ENCODE results near the gene SIPA1L3. TPM values are rescaled to one million over a fixed set of nuclear protein-coding genes. Genes with fewer than 3 reads are reported as not detected.

SIPA1L3 gene
- total RNA-seq, 1 experiment from 2014 or later: 19.9 TPM

DNA sequence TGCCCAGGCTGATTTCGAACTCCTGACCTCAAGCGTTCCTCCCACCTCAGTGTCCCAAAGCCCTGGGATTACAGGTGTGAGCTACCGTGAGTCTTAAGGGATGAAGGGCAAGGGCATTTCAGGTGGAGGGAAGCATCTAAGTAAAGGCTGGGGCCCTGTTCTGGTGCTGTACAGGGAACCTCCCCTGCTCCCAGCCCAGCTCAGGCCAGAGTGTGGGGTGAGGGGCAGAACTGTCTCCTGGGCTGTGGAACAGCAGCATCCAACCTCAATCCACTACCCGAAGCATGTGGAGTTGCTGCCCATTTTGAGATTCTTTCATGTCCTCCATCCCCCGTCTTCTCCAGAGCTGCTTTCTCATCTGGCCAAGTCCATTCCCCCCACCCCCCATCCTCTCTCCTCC lies 105.3 kb downstream of the SIPA1L3 start:
- no peak overlapping the region for H3K4me3 ChIP-seq (ENCODE audit: low read depth, low read length, poor library complexity, severe bottlenecking)
- H3K4me1 ChIP-seq (ENCODE audit: insufficient read depth, low read length, poor library complexity, severe bottlenecking): no peaks in the 10 kb centered on the region
- TF ChIP-seq, protein P1, sequence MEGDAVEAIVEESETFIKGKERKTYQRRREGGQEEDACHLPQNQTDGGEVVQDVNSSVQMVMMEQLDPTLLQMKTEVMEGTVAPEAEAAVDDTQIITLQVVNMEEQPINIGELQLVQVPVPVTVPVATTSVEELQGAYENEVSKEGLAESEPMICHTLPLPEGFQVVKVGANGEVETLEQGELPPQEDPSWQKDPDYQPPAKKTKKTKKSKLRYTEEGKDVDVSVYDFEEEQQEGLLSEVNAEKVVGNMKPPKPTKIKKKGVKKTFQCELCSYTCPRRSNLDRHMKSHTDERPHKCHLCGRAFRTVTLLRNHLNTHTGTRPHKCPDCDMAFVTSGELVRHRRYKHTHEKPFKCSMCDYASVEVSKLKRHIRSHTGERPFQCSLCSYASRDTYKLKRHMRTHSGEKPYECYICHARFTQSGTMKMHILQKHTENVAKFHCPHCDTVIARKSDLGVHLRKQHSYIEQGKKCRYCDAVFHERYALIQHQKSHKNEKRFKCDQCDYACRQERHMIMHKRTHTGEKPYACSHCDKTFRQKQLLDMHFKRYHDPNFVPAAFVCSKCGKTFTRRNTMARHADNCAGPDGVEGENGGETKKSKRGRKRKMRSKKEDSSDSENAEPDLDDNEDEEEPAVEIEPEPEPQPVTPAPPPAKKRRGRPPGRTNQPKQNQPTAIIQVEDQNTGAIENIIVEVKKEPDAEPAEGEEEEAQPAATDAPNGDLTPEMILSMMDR (conservative IDR thresholded peaks at IDR 0.05; ENCODE audit: low read depth, low read length): no peak
- TF ChIP-seq EZH2 (IDR thresholded peaks at IDR 0.05; ENCODE audit: borderline replicate concordance, low read depth, low read length, poor library complexity, severe bottlenecking): no peak
- DNase-seq (ENCODE audit: low spot score): no peak
- H3K27me3 ChIP-seq (replicated peaks; ENCODE audit: insufficient read depth, low read depth, low read length, poor library complexity): no peaks in the 10 kb centered on the region
- intact Hi-C loops (cut with micrococcal nuclease; ENCODE audit: unreplicated experiment): no loop called here
- BruUV-seq (replicated peaks): no TSS peak
- ChIA-PET CTCF (no interaction called here), POLR2A (ENCODE audit: low non-redundant PET) (no interaction called here)
- no peak overlapping the region for H3K27ac ChIP-seq (ENCODE audit: low read depth, low read length, poor library complexity, severe bottlenecking)
- H3K9me3 ChIP-seq (ENCODE audit: low read depth, low read length, poor library complexity, severe bottlenecking): no peaks in the 10 kb centered on the region
- H3K36me3 ChIP-seq (ENCODE audit: insufficient read depth, low read length, poor library complexity, severe bottlenecking): no peaks in the 10 kb centered on the region

DNA sequence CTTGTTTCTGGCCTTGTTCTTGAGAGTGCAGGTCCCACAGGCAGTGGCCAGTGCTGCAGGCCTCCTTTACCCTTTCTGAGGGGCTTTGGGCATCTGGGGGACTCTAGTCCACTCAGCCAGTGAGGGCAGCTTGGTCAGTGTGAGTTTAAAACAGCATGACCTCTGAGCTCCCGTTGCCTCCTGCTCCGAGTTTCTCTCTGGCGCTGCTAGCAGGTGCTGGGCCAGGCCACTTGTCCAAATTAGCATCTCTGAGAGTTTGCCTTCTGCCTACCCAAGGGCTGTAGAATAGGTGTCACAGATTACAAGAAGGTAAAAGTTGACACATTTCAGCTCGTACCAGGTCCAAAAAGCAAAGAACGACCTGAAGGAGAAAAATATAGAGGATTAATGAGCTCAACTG lies 105.9 kb downstream of the SIPA1L3 start:
- Histone ChIP-seq H3K4me1 (ENCODE audit: insufficient read depth, low read length, poor library complexity, severe bottlenecking) (no peaks in the 10 kb centered on the region), H3K27ac (ENCODE audit: low read depth, low read length, poor library complexity, severe bottlenecking) (no peak overlapping the region), H3K9me3 (ENCODE audit: low read depth, low read length, poor library complexity, severe bottlenecking) (no peaks in the 10 kb centered on the region), H3K27me3 (replicated peaks; ENCODE audit: insufficient read depth, low read depth, low read length, poor library complexity) (no peaks in the 10 kb centered on the region), H3K4me3 (ENCODE audit: low read depth, low read length, poor library complexity, severe bottlenecking) (no peak overlapping the region), H3K36me3 (ENCODE audit: insufficient read depth, low read length, poor library complexity, severe bottlenecking) (no peaks in the 10 kb centered on the region)
- ChIA-PET CTCF (no interaction called here), POLR2A (ENCODE audit: low non-redundant PET) (no interaction called here)
- intact Hi-C loops (cut with micrococcal nuclease; ENCODE audit: unreplicated experiment): no loop called here
- TF ChIP-seq, protein P1 (conservative IDR thresholded peaks at IDR 0.05; ENCODE audit: low read depth, low read length): no peak
- no peak for TF ChIP-seq EZH2 (IDR thresholded peaks at IDR 0.05; ENCODE audit: borderline replicate concordance, low read depth, low read length, poor library complexity, severe bottlenecking)
- no peak for DNase-seq (ENCODE audit: low spot score)
- no TSS peak for BruUV-seq (replicated peaks)

DNA sequence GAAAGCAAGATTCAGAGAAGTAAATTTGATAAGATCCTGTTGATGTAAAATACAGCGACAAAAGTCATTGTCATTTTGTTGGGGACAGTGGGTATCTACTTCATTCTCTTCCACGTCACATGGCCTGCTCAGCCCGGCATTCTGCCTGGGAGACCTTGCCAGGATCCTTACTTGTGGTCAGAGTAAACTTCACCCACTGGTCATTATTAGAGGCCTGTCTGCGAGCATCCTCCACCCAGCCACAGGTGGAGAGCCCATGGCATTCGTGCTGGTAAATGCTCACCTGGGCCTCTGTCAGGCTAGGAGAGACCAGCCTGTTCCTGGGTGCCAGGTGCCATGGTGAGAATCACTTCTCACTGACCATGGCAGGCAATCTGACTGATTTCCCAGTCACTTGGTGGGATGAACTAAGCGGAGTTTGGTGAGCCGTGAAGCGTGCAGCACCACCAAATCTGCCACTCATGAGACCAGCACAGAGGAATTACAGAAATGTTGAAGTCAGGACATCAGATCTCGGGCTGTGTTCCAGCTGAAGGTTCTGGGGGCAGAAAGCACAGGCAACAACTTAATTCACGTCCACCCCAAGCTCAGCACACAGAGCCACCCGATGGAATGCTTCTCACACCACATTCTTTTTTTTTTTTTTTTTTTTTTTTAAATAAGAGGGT lies 107.0 kb downstream of the SIPA1L3 start:
- BruUV-seq (replicated peaks): no TSS peak
- TF ChIP-seq, protein P1 (conservative IDR thresholded peaks at IDR 0.05; ENCODE audit: low read depth, low read length): no peak
- no peak for TF ChIP-seq EZH2 (IDR thresholded peaks at IDR 0.05; ENCODE audit: borderline replicate concordance, low read depth, low read length, poor library complexity, severe bottlenecking)
- Histone ChIP-seq H3K27ac (ENCODE audit: low read depth, low read length, poor library complexity, severe bottlenecking) (no peak overlapping the region), H3K4me1 (ENCODE audit: insufficient read depth, low read length, poor library complexity, severe bottlenecking) (no peaks in the 10 kb centered on the region), H3K36me3 (ENCODE audit: insufficient read depth, low read length, poor library complexity, severe bottlenecking) (no peaks in the 10 kb centered on the region), H3K27me3 (replicated peaks; ENCODE audit: insufficient read depth, low read depth, low read length, poor library complexity) (no peaks in the 10 kb centered on the region), H3K4me3 (ENCODE audit: low read depth, low read length, poor library complexity, severe bottlenecking) (no peak overlapping the region), H3K9me3 (ENCODE audit: low read depth, low read length, poor library complexity, severe bottlenecking) (no peaks in the 10 kb centered on the region)
- DNase-seq (ENCODE audit: low spot score): no peak
- ChIA-PET POLR2A (ENCODE audit: low non-redundant PET) (no interaction called here), CTCF (no interaction called here)
- intact Hi-C loops (cut with micrococcal nuclease; ENCODE audit: unreplicated experiment): no loop called here

All from A673 (cell line).